Cortex of kidney (tissue), 1 donor: ENCODE data around the gene ITGAL.
"Not testable (repeated sequence)": the region's sequence is repeated elsewhere in the genome, so short reads cannot be mapped to it uniquely, and the experiment has no call there.

Experiments
- DNase-seq: peaks from one replicate; lab custom pipeline; 2025; lab: John Stamatoyannopoulos, UW

Gene ITGAL

DNA sequence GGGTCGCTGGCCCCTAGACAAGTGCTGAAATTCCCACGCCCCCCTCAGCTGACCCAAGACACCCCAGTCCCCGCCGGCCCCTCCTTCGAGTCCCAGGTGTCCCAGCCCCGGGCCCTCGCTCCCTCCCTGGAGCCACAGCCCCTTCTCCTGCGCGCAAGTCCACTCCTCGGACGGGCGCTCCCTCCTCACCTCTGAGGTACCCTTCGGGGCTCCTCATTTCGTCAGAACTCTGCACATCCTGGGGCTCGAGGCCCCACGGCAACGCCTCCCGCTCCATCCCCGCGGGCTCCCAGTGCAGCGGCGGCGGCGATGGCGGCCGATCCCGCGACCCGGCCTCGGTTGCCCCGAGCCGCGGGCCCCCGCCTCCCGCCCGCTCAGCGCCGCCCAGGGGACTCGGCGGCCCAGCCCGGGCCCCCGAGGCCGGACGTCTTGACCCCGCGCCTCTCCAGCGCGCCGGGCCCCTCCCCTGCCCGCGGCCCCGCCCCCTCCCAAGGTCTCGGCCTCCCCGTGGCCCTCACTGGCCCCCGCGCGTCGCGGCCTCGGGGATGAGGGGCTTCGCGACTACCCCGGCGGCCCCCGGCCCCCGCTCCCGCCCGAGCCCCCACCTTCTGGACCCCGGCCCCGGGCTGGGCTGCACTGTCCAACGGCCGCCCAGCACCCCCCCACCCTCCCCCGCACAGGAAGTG lies 53.7 kb downstream of the ITGAL start, which contains the start of gene ZNF768:
TSS of gene ZNF768 (minus strand) at position 430 of the 686 bp plus-strand sequence. CDS start at position 277, 153 bp downstream.
- DNase-seq = no peak

DNA sequence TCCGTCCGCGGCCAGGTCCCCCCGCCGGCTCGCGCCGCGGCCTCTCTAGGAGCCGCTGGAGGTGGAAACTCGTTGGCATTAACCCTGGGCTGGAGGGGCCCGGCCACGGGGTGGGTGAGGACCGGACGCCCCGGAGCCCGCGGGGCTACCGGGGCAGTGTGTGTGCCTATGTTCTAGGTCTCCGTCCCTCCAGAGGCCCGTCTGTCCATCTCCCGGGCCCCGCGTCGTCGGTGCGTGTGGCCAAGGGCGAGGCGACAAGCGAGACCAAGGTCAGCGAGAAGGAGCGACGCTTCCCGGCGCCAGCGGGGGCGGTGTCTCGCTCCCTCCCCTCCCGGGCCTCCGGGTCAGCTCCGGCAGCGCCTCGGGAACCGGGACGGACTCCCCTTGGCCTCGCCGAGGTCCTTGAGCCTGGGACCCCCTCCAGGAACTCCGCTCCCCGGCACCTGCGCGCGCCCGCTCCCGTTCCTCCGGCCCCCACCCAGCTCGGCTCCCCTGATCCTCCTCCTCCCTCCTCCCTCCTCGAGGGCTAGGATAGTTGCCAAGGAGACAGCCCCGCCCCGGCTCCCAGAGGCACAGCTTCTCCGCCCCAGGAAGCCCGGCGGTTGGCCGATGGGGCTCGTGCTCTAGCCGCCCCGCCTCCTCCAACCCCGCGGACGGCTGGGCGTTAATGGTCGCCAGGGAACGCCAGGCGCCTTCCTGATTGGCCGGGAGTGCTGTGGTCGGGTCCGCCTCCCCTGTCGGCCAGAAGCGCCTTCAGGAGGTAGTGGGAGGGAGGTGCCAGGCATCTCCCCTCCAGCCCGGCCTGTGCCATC lies 54.5 kb downstream of the ITGAL start:
- DNase-seq = peak; percentile 91

- no peak for DNase-seq
Observed at GRCh38 chr16:30527635-30528178, 55.2 kb downstream of the ITGAL start.

- DNase-seq = no peak
Observed at GRCh38 chr16:30528799-30529457, 56.4 kb downstream of the ITGAL start.

GRCh38 chr16:30530163-30531037 lies 57.9 kb downstream of the ITGAL start:
- no peak for DNase-seq

DNA sequence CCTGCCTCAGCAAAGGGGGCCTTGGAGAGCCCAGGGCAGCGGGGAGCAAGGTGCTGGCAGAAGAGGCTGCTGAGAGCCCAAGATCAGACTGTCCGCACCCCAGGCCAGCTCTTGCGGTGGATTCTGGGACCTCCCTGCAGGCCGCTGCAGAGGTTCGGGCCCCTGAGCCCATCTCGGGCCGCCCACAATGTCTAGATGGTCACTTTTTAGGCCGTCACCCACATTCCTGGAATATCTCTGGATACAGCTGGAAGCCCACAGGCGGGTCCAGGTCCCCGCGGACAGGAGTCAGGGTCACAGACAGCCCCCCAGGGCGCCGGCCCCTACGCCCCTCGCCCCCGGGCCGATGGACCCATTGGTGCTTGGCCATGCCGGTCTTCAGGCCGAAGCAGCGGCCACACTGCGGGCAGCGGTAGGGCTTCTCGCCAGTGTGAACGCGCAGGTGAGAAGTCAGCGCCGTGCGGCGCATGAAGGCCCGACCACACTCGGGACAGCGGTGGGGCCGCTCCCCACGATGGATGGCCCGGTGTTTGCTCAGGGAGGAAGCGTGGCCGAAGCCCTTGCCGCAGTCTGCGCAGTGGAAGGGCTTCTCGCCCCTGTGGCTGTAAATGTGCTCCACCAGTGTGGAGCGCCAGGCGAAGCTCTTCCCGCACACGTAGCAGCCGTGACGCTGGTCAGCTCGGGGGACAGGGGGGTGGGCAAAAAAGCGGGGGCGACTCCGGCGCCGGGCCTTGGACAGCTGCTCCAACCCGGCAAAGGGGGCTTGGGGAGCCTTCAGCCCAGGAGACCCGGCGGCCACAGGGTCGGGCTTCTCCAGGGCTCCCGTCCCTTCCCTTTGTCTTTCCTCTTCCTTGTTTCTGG lies 60.0 kb downstream of the ITGAL start:
- DNase-seq = no peak

DNA sequence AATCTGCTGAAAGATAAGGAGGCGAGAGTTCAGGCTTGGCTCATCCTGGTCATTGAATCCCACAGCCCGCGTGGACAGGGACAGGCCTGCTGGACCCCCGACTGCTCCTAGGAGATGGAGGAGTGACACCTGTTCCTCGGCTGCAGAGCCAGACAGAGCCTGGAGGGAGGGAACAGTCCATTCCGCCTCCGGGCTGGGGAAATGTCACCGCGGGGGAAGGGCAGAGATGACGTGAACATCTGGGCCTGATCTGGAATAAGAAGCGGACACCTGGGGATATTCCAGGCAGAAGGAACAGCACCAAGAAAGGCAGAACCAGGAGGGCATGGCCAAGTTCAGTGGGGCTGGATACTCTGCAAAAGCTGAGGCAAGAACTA lies 60.6 kb downstream of the ITGAL start:
- DNase-seq = no peak

- no peak for DNase-seq
Observed at GRCh38 chr16:30533748-30534367, 61.3 kb downstream of the ITGAL start.

DNA sequence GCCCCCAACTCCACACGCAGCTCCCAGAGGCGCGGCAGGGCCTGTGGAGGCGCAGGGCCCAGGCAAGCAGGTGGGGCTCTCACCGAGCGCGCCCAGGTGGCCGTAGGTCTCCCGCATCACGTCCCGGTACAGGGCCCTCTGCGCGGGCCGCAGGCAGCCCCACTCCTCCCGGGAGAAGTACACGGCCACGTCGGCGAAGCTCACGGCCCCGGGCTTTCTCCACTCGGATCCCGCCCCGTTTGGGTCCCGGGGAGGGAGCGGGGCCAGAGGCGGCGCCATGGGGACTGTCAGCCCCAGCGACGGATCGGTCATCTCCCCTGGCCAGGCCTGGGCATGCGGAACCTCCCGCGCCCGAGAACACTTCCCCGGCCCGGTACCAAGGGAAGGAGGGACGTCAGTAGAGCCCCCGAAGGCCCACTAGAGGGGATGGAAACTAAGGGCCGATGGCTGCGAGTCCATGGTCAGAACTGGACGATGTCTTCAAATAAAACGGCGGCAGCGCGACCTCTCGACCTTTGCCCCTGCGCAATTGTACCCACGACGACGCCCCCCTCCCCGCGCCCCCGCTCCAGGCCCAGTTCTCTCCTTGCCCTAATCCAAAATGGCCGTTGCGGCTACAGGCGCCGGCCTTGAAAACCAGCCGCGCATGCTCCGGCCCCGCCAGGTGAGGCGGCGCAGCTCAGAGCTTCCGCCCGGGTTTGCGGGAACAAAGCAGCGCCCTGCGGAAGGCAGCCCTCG lies 62.0 kb downstream of the ITGAL start, which contains the start of gene ZNF747:
TSS of gene ZNF747 (minus strand) at position 491 of the 738 bp plus-strand sequence. CDS start at position 312, 179 bp downstream.
- DNase-seq = peak; percentile 77

DNA sequence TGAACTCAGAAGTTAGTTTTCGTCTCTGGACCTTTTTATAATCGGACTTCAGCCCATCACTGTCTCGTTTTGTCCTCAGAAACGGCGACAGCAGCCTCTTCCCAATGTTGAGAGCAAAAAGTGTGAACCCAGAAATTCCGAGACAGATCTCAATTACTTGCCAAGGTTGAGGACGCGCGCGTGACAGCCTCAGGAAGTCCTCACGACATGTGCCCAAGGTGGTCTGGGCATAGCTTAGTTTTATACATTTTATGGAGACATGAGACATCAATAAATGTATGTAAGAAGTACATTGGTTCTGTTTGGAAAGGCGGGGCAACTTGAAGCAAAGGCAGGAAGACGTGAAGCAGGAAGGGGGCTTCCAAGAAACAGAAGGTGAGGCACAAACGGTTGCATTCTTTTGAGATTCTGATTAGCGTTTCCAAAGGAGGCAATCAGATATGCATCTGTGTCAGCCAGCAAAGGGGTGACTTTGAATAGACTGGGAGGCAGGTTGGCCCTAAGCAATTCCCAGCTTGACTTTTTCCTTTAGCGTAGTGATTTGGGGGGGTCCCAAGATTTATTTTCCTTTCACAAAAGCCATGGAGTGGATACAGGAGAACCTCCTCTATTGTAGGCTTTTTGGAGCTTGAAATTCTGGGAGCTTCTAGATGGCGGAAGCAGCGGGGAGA lies 62.7 kb downstream of the ITGAL start:
- no peak for DNase-seq

GRCh38 chr16:30535777-30536190 lies 63.2 kb downstream of the ITGAL start:
- no peak for DNase-seq

DNA sequence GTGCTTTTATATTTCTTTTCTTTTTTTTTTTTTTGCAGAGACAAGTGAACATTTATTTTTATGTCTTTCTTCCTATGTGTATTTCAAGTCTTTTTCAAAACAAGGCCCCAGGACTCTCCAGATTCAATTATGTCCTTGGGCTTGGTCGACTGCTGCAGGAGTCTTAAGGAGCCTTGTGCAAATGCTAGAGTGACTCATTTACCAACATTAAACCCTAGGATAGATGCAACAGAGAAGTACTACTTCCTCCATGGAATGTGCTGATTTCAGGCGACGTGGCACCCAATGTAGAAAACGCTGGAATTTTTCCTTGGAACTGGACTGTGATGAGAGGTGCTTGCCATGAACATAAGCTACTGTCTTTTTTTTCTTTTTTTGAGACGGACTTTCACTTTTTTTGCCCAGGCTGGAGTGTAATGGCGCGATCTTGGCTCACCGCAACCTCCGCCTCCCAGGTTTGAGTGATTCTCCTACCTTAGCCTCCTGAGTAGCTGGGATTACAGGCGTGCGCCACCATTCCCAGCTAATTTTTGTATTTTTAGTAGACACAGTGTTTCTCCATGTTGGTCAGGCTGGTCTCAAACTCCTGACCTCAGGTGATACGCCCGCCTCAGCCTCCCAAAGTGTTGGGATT lies 64.0 kb downstream of the ITGAL start:
- not testable (repeated sequence) for DNase-seq

DNA sequence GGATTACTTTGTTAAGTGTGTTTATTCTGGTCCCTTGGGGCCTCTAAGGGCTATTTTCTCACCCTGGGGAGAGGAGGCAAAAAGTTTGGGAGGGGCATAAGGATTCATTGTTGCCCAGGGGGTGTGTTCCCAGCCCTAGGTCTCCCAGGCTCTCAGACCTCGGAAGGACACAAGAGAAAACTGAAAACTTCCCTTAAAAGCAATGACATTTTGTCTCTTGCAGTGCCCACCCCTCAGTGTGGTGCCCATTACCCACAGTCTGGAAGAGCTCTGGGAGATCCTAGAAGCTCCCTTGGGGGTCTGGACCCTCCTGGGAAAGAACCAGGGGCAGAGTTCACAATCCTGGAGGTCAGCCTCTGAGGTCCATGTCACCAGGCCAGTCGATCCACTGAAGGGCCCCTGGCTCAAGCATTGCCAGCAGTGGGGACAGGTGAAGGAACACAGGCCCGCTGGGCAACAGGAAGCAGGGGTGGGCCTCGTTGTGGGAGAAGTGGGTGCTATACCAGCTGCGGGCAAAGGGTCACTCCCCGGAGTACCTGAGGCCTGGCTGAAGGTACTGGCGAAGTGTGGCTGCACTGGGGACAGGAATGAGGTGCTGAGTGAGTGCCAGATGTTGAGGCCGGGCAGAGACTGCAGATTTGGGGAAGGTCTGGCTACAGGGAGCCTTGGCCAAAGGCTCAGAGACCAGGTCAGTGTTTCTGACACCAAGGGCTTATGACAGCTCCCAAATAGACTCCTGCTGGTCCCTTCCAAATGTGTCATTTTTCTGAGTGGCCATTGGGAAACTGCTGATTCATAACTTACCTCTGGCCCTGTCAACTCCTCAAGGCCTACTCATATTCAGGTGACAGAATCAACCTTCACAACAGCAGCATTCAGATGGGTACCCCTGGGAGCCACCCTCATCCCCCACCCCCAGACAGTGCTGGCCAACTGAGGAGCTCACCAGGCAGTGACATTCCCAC lies 66.7 kb downstream of the ITGAL start:
- DNase-seq = no peak

GRCh38 chr16:30539986-30540526 lies 67.5 kb downstream of the ITGAL start:
- DNase-seq = not testable (repeated sequence)

- not testable (repeated sequence) for DNase-seq
Observed at GRCh38 chr16:30540916-30541464, 68.4 kb downstream of the ITGAL start.
